HL-60 (cell line): ENCODE results near the gene GOLGA6L7.

Experiments
- DNase-seq, 2 experiments: peaks; one replicate each; pipeline ENCODE4 v3.0.0-alpha.2; 2010 to 2020; ENCODE audit warnings: low read depth in 1 of 2, low spot score in 1 of 2
- H3K27ac ChIP-seq: fragments of 250-450 bp; sonication (Bioruptor Pico); replicated peaks from 2 replicates; pipeline ENCODE4 v1.5.1; 2020; ENCODE audit warnings: mild to moderate bottlenecking, moderate library complexity
- H3K27me3 ChIP-seq: fragments of 250-450 bp; sonication (Bioruptor Pico); 2 replicates; pipeline ENCODE4 v1.5.1; 2021; ENCODE audit warnings: mild to moderate bottlenecking, moderate library complexity; ENCODE audit not compliant: insufficient read depth, poor library complexity, severe bottlenecking
- H3K4me3 ChIP-seq: replicated peaks from 2 replicates; pipeline ENCODE4 v1.5.1; 2011; ENCODE audit warnings: mild to moderate bottlenecking, control low read depth, low read length; ENCODE audit not compliant: insufficient read depth
- CTCF ChIP-seq: IDR thresholded peaks from one replicate; pipeline ENCODE4 v1.5.1; 2011; ENCODE audit warnings: low read length, control low read depth, inconsistent platforms; ENCODE audit not compliant: insufficient read depth
- GABPA ChIP-seq: IDR thresholded peaks from 2 replicates; pipeline ENCODE4 v1.6.1; 2012; ENCODE audit warnings: low read depth
- POLR2AphosphoS5 ChIP-seq: IDR thresholded peaks from 2 replicates; pipeline ENCODE4 v1.6.1; 2012; ENCODE audit warnings: low read depth
- REST ChIP-seq: IDR thresholded peaks from 2 replicates; pipeline ENCODE4 v1.6.1; 2012; ENCODE audit warnings: low read depth; ENCODE audit not compliant: insufficient replicate concordance
- SPI1 ChIP-seq: IDR thresholded peaks from 2 replicates; pipeline ENCODE4 v1.6.1; 2012; ENCODE audit warnings: low read depth, mild to moderate bottlenecking, borderline replicate concordance

The GOLGA6L7 gene

GRCh38 chr15:28888900-28889299, 40.5 kb upstream of the GOLGA6L7 start:
- DNase-seq = no peak

GRCh38 chr15:28888302-28888894, 40.0 kb upstream of the GOLGA6L7 start:
- no peak for TF ChIP-seq POLR2AphosphoS5
- no peak for TF ChIP-seq SPI1
- TF ChIP-seq CTCF = no peak
- no peak for TF ChIP-seq GABPA
- no peak for TF ChIP-seq REST
- no peak for DNase-seq
- Histone ChIP-seq H3K4me3 (no peak overlapping the region), H3K27me3 (peaks cover 19% of the 10 kb centered on the region), H3K27ac (no peak overlapping the region)

More at GRCh38 chr15:28888900-28889299, 40.5 kb upstream of the GOLGA6L7 start:
- Histone ChIP-seq H3K27me3 (peaks cover 19% of the 10 kb centered on the region), H3K27ac (no peak overlapping the region), H3K4me3 (no peak overlapping the region)
- no peak for TF ChIP-seq SPI1
- TF ChIP-seq REST = no peak
- no peak for TF ChIP-seq POLR2AphosphoS5
- no peak for TF ChIP-seq CTCF
- TF ChIP-seq GABPA = no peak

GRCh38 chr15:28887339-28888174, 39.1 kb upstream of the GOLGA6L7 start:
- no peak overlapping the region for H3K27ac ChIP-seq
- H3K27me3 ChIP-seq = peaks cover 19% of the 10 kb centered on the region
- H3K4me3 ChIP-seq = no peak overlapping the region
- no peak for TF ChIP-seq REST
- no peak for TF ChIP-seq CTCF
- no peak for TF ChIP-seq POLR2AphosphoS5
- no peak for TF ChIP-seq SPI1
- TF ChIP-seq GABPA = no peak
- no peak for DNase-seq
